Measurements from ENCODE around the gene GNAI3. TPM values are rescaled to one million over a fixed set of nuclear protein-coding genes. Genes with fewer than 3 reads are reported as not detected.
A peak's percentile ranks its signal among the peaks of the same experiment; 100 is the strongest.

GNAI3 gene
- total and polyA plus RNA-seq, 2 of the 13 experiments (the other 11 are each of a cell fraction or from before 2014, with no cell fraction given): 4.3 to 9.0 TPM

DNA sequence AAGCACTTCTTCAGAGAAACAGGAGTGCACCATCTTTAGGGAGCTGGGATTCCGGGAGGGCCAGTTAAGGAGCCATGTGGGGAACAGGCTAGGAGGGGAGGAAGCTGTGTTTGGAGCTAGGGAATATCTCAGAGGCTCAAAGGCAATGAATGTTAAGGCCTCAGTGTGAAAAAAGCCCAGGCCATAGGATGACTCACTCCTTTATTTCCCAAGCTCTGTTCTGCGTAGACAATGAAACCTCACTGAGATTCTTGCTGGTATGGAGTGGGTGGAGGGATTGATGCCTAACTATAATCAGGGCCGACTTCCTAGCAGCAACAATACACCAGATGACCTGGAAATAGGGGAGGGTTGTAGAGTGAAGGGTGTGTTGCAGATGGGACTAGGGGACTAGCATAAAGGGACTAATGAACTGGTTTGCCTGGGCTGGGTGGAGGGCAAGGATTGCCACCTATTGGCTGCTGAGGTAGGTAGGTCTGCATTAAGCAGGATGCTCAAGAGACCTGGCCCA, 68.9 kb downstream of the GNAI3 start (continued):
- TF ChIP-seq ZKSCAN5 (CRISPR knock-in tag; IDR thresholded peaks at IDR 0.05) (no peak), YEATS4 (CRISPR knock-in tag; IDR thresholded peaks at IDR 0.05; ENCODE audit: borderline replicate concordance) (no peak), KDM2A (CRISPR knock-in tag; IDR thresholded peaks at IDR 0.05; ENCODE audit: borderline replicate concordance, low read depth) (no peak), SNAPC2 (CRISPR knock-in tag; IDR thresholded peaks at IDR 0.05) (no peak), ZNF703 (CRISPR knock-in tag; IDR thresholded peaks at IDR 0.05; ENCODE audit: borderline replicate concordance) (no peak), SOX6 (IDR thresholded peaks at IDR 0.05) (no peak), SOX6 (CRISPR knock-in tag; IDR thresholded peaks at IDR 0.05) (peak; percentile 51; the same call in 1 of the 2 replicates), STAG1 (CRISPR knock-in tag; IDR thresholded peaks at IDR 0.05) (peak; percentile 40), MTA1 (CRISPR knock-in tag; IDR thresholded peaks at IDR 0.05; ENCODE audit: borderline replicate concordance) (no peak)

DNA sequence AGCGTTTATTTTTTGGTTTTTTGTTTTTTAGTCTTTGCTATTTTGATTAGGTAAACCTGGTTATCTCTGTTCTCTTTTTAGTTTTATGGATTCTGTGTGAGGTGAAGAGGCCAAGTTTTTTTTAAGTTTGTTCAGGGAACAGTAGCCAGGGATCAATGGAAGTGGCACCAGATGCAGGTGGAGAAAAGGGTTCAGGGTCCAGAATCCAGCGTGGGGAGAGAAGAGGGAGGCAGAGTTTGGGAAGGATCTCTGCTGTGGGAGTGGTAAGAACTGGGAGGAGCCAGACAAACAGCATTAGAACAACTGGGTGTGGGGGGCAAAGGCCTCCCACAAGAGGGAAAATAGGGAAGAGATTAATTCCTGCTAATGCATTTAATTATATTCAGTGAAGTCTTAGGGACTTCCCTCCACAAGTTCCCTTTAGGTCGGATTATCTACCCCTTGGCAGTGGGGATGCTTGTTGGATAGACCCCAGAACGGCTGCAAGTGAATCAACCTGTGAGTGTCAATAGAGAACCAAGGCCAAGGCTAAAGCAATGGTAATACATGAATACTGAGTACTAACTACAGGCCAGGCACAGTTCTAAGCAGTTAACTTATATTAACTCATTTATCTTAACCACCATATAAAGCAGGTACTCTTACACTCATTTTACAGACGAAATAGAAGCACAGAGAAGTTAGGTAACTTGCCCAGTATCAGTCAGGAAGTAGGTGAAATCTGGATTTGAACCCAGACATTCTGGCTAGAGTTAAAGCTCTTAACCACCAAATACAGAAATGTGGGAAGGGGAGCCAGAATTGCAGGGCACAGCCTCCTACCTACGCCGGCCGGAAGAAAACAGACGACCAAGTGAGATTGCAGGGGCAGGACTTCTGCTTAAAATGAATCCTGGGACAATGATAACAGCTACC, 70.5 kb downstream of the GNAI3 start:
- Histone ChIP-seq H2AFZ (ENCODE audit: low read length) (peak overlapping the region; percentile 39), H3K79me2 (ENCODE audit: insufficient read depth, low read length) (peaks cover 45% of the 10 kb centered on the region), H3K4me1 (ENCODE audit: insufficient read depth, low read length) (peaks cover 76% of the 10 kb centered on the region), H3K4me3 (replicated peaks in 1 of 3; ENCODE audit: insufficient read depth in 1 of 3, low read depth in 2 of 3, low read length in 3 of 3) (peak overlapping the region; percentile 71 to 89 (median 80)), H3K27ac (ENCODE audit: extremely low read length, insufficient read depth, low read length) (peak overlapping the region; percentile 92), H4K20me1 (ENCODE audit: insufficient read depth, low read length) (peaks cover 30% of the 10 kb centered on the region), H3K27me3 (ENCODE audit: control insufficient read depth in 1 of 2, insufficient read depth in 2 of 2, low read length in 2 of 2) (no peaks in the 10 kb centered on the region; a peak in 1 of 5 replicates), H3K9ac (ENCODE audit: insufficient read depth, low read depth, low read length) (peak overlapping the region; percentile 87), H3K36me3 (replicated peaks in 1 of 2; ENCODE audit: control insufficient read depth in 1 of 2, insufficient read depth in 2 of 2, low read length in 2 of 2) (peaks cover 0 to 7% of the 10 kb centered on the region in 2 experiments; a peak in 2 of 5 replicates), H3K4me2 (ENCODE audit: low read depth, low read length) (peak overlapping the region; percentile 92), H3K9me3 (ENCODE audit: low read length) (no peaks in the 10 kb centered on the region)
- ChIA-PET CTCF (ENCODE audit: low intra/inter-chr PET ratio, low total read pairs) (no interaction called here), POLR2A (interaction anchor here (0.8 to 2.7 kb wide), 5 partner anchors 11 to 72 kb away, joined by 4 to 36 read pairs (median 11); partner anchors contain the start of gene GNAI3)
- intact Hi-C loops (cut with micrococcal nuclease; ENCODE audit: unreplicated experiment) (loop anchor here (1.0 kb wide), 1 partner anchor 71 kb away; the partner anchor contains the start of gene GNAI3), in situ Hi-C loops (cut with HindIII; ENCODE audit: extremely low pct_ligation_motif_present, low pct_unique_long_range_greater_than_20kb) (no loop called here)
- WGBS (ENCODE audit: low lambda C conversion rate): 2% methylated on average over 9 of the region's 9 CpGs
- TSS peak; percentile 90 for BruUV-seq (replicated peaks)
- peak; percentile 93 for FAIRE-seq
- ATAC-seq: no peak; the same call in 2 of the 3 replicates
- peak; percentile 51 for DNase-seq (ENCODE audit: low spot score)
- TF ChIP-seq EP300 (IDR thresholded peaks at IDR 0.05; ENCODE audit: low read depth in 2 of 2, low read length in 2 of 2) (peak in 1 of 2 experiments; percentile 70; a peak in 2 of 4 replicates), EP300 (CRISPR knock-in tag; IDR thresholded peaks at IDR 0.05; ENCODE audit: borderline replicate concordance) (no peak), ZNF460 (CRISPR knock-in tag; IDR thresholded peaks at IDR 0.05; ENCODE audit: borderline replicate concordance) (no peak; the same call in 1 of the 2 replicates), GLI4 (CRISPR knock-in tag; IDR thresholded peaks at IDR 0.05; ENCODE audit: borderline replicate concordance) (no peak), ZNF747 (CRISPR knock-in tag; IDR thresholded peaks at IDR 0.05; ENCODE audit: borderline replicate concordance) (no peak), KMT2B (CRISPR knock-in tag; IDR thresholded peaks at IDR 0.05) (no peak), ZNF317 (CRISPR knock-in tag; IDR thresholded peaks at IDR 0.05) (peak; percentile 38; the same call in 1 of the 2 replicates)
- TF ChIP-seq, protein P1, sequence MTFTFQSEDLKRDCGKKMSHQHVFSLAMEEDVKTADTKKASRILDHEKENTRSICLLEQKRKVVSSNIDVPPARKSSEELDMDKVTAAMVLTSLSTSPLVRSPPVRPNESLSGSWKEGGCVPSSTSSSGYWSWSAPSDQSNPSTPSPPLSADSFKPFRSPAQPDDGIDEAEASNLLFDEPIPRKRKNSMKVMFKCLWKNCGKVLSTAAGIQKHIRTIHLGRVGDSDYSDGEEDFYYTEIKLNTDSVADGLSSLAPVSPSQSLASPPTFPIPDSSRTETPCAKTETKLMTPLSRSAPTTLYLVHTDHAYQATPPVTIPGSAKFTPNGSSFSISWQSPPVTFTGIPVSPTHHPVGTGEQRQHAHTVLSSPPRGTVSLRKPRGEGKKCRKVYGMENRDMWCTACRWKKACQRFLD (CRISPR knock-in tag; IDR thresholded peaks at IDR 0.05; ENCODE audit: borderline replicate concordance): 0 out of 2 replicates have a peak, but pooled peaks have one; percentile 3
- TF ChIP-seq, protein P2, sequence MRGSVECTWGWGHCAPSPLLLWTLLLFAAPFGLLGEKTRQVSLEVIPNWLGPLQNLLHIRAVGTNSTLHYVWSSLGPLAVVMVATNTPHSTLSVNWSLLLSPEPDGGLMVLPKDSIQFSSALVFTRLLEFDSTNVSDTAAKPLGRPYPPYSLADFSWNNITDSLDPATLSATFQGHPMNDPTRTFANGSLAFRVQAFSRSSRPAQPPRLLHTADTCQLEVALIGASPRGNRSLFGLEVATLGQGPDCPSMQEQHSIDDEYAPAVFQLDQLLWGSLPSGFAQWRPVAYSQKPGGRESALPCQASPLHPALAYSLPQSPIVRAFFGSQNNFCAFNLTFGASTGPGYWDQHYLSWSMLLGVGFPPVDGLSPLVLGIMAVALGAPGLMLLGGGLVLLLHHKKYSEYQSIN (CRISPR knock-in tag; IDR thresholded peaks at IDR 0.05; ENCODE audit: borderline replicate concordance): no peak
- TF ChIP-seq, protein P3, sequence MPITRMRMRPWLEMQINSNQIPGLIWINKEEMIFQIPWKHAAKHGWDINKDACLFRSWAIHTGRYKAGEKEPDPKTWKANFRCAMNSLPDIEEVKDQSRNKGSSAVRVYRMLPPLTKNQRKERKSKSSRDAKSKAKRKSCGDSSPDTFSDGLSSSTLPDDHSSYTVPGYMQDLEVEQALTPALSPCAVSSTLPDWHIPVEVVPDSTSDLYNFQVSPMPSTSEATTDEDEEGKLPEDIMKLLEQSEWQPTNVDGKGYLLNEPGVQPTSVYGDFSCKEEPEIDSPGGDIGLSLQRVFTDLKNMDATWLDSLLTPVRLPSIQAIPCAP (CRISPR knock-in tag; IDR thresholded peaks at IDR 0.05; ENCODE audit: low read depth): no peak
